ENCODE measurements around the gene MIDN. TPM values are rescaled to one million over a fixed set of nuclear protein-coding genes. Genes with fewer than 3 reads are reported as not detected.
A peak's percentile ranks its signal among the peaks of the same experiment; 100 is the strongest.
"Not testable (repeated sequence)": the region's sequence is repeated elsewhere in the genome, so short reads cannot be mapped to it uniquely, and the experiment has no call there.

The MIDN gene
- total RNA-seq, 1 donor from 2014 or later: 15.3 TPM

GRCh38 chr19:1295169-1296012, 47.0 kb downstream of the MIDN start:
- DNase-seq: no peak

- DNase-seq: no peak
Observed at GRCh38 chr19:1296078-1296477, 47.7 kb downstream of the MIDN start.

GRCh38 chr19:1296575-1297271, 48.3 kb downstream of the MIDN start:
- no peak for DNase-seq

- no peak for DNase-seq
Observed at GRCh38 chr19:1298235-1298634, 49.9 kb downstream of the MIDN start.

- no peak for DNase-seq
Observed at GRCh38 chr19:1299801-1300200, 51.4 kb downstream of the MIDN start.

- no peak for DNase-seq
Observed at GRCh38 chr19:1300744-1301490, 52.5 kb downstream of the MIDN start.

GRCh38 chr19:1302533-1303239, 54.3 kb downstream of the MIDN start:
- peak; percentile 26 for DNase-seq

- DNase-seq: no peak
Observed at GRCh38 chr19:1304197-1304924, 56.0 kb downstream of the MIDN start.

- DNase-seq: not testable (repeated sequence)
Observed at GRCh38 chr19:1305354-1305753, 57.0 kb downstream of the MIDN start.

- no peak for DNase-seq
Observed at GRCh38 chr19:1307320-1307719, 58.9 kb downstream of the MIDN start.

- DNase-seq: no peak
Observed at GRCh38 chr19:1307755-1308303, 59.4 kb downstream of the MIDN start.

GRCh38 chr19:1308718-1309117, 60.3 kb downstream of the MIDN start:
- no peak for DNase-seq

Other genes with a start within 250 kb of the MIDN start
- gene GRIN3B, start 248.2 kb upstream of the MIDN start, total RNA-seq: not detected
- gene TMEM259, start 227.5 kb upstream of the MIDN start, total RNA-seq: 33.8 TPM
- not detected for gene RNU6-2, start 227.1 kb upstream of the MIDN start, total RNA-seq
- gene CNN2, start 222.0 kb upstream of the MIDN start, total RNA-seq: 9.5 TPM
- 0.78 TPM for gene ABCA7, start 208.5 kb upstream of the MIDN start, total RNA-seq
- gene ARHGAP45, start 181.4 kb upstream of the MIDN start, total RNA-seq: 1.7 TPM
- 31.8 TPM for gene POLR2E, start 153.2 kb upstream of the MIDN start, total RNA-seq
- 83.8 TPM for gene GPX4, start 144.6 kb upstream of the MIDN start, total RNA-seq
- 4.2 TPM for gene SBNO2, start 74.3 kb upstream of the MIDN start, total RNA-seq
- 49.0 TPM for gene STK11, start 42.8 kb upstream of the MIDN start, total RNA-seq
- 6.6 TPM for gene CBARP, start 10.6 kb upstream of the MIDN start, total RNA-seq
- gene ATP5F1D, start 6.8 kb upstream of the MIDN start, total RNA-seq: 11.9 TPM
- 598 TPM for gene CIRBP, start 20.7 kb downstream of the MIDN start, total RNA-seq
- gene FAM174C, start 26.9 kb downstream of the MIDN start, total RNA-seq: 6.7 TPM
- 8.1 TPM for gene EFNA2, start 37.3 kb downstream of the MIDN start, total RNA-seq
- 26.5 TPM for gene NDUFS7, start 135.3 kb downstream of the MIDN start, total RNA-seq
- 16.7 TPM for gene GAMT, start 153.0 kb downstream of the MIDN start, total RNA-seq
- gene DAZAP1, start 159.0 kb downstream of the MIDN start, total RNA-seq: 35.7 TPM
- gene RPS15, start 189.8 kb downstream of the MIDN start, total RNA-seq: 252 TPM
- 141 TPM for gene APC2, start 201.5 kb downstream of the MIDN start, total RNA-seq
- 18.6 TPM for gene C19orf25, start 230.6 kb downstream of the MIDN start, total RNA-seq
- gene PCSK4, start 241.8 kb downstream of the MIDN start, total RNA-seq: 1.7 TPM
- 0.31 TPM for gene REEP6, start 242.6 kb downstream of the MIDN start, total RNA-seq

All from occipital lobe (tissue), 2 donors.